K562 treated with DMSO at 1 percent for 48 hours (cell line): ENCODE data around the gene GAS2L3. TPM values are rescaled to one million over a fixed set of nuclear protein-coding genes. Genes with fewer than 3 reads are reported as not detected.

Experiments
- total RNA-seq: library from RNA; unstranded; fragments of 300-600 nt; gene quantifications from 2 replicates; pipeline ENCODE4 v1.2.3, GENCODE V29; 2022; ENCODE audit warnings: low replicate concordance; ENCODE audit errors: extremely low read depth

GAS2L3 gene
- not detected in 2 replicates for total RNA-seq

GRCh38 chr12:100573292-100574186 lies at the start of gene GAS2L3:
Gene GAS2L3 (plus strand): TSS chr12:100573684. CDS start chr12:100594905, 21,221 bp downstream.

Other genes with a start within 250 kb of the GAS2L3 start
- not detected in 2 replicates for gene SLC17A8, start 216.6 kb upstream of the GAS2L3 start, total RNA-seq
- gene NR1H4, start 99.8 kb upstream of the GAS2L3 start, total RNA-seq: not detected in 2 replicates
- gene ANO4, start 221.1 kb downstream of the GAS2L3 start, total RNA-seq: not detected in 2 replicates